Skeletal muscle tissue (tissue), 4 donors: ENCODE measurements around the gene IFNGR2. TPM values are rescaled to one million over a fixed set of nuclear protein-coding genes. Genes with fewer than 3 reads are reported as not detected.
A peak's percentile ranks its signal among the peaks of the same experiment; 100 is the strongest.
"Not testable (repeated sequence)": the region's sequence is repeated elsewhere in the genome, so short reads cannot be mapped to it uniquely, and the experiment has no call there.

Experiments
- H3K27ac ChIP-seq: one replicate; pipeline ENCODE4 v1.7.0; 2013; ENCODE audit warnings: mild to moderate bottlenecking, low read depth, low read length, inconsistent platforms
- H3K27me3 ChIP-seq, 3 donors: one replicate each; pipeline ENCODE4 v1.7.0; 2013; ENCODE audit warnings: low read length in 3 of 3; ENCODE audit not compliant: control insufficient read depth in 3 of 3, insufficient read depth in 3 of 3
- H3K36me3 ChIP-seq, 3 donors: one replicate each; pipeline ENCODE4 v1.7.0; 2013; ENCODE audit warnings: low read length in 3 of 3; ENCODE audit not compliant: control insufficient read depth in 3 of 3, insufficient read depth in 3 of 3
- H3K4me1 ChIP-seq, 3 donors: one replicate each; pipeline ENCODE4 v1.7.0; 2013; ENCODE audit warnings: low read length in 3 of 3, mild to moderate bottlenecking in 3 of 3; ENCODE audit not compliant: control insufficient read depth in 3 of 3, insufficient read depth in 3 of 3
- H3K4me3 ChIP-seq, 3 donors: one replicate each; pipeline ENCODE4 v1.7.0; 2013; ENCODE audit warnings: low read length in 3 of 3
- H3K9ac ChIP-seq, 3 donors: one replicate each; pipeline ENCODE4 v1.7.0; 2013; ENCODE audit warnings: low read length in 3 of 3, mild to moderate bottlenecking in 3 of 3, moderate library complexity in 2 of 3, low read depth in 1 of 3
- H3K9me3 ChIP-seq, 3 donors: one replicate each; pipeline ENCODE4 v1.7.0; 2013; ENCODE audit warnings: low read length in 3 of 3; ENCODE audit not compliant: control insufficient read depth in 3 of 3
- total RNA-seq: library from RNA; depleted of rRNA; stranded (reverse); fragments of >200 nt; gene quantifications from one replicate; pipeline ENCODE4 v1.2.3, GENCODE V29; 2014
- donor health status: Osteomylitis.

Gene IFNGR2
- total RNA-seq, 1 donor from 2014 or later, result 43.8 TPM

DNA sequence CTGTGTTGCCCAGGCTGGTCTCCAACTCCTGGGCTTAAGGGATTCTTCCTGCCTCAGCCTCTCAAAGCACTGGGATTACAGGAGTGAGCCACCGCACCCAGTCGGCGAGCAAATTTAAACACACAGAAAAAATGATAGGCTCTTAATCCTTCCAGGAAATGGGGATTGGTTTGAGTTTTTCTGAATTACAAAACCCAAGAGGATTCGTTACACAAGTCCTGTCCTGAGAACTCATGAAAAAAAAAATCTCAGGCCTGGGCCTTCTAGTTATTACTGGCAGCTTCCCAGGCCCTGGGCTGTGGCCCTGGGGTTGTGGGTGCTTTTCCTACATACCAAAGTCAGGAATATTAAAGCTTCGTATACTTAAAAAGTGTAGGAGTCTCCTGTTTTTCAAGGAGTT, 6.3 kb upstream of the IFNGR2 start:
- no peaks in the 10 kb centered on the region for H3K36me3 ChIP-seq
- no peak overlapping the region for H3K27ac ChIP-seq

DNA sequence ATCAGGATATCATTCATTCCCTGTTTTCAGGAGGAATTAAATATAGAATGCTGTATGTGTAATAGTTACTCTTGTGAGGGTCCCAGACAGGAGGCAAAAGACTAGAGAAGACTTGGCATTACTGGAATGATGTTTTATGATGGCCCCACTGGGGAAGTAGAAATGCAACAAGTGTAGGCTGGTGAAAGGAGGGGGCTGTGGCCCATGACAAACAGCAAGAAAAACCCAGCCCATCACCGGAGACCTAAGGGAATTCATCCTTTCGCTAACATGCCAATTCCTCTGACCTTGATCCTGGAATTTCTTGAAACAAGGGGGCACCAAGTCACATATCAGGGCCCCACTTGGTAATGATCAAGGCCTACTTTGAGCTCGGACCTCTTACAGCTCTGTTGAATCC, 5.5 kb upstream of the IFNGR2 start:
- no peak overlapping the region for H3K9ac ChIP-seq
- H3K4me3 ChIP-seq, result no peak overlapping the region
- no peak overlapping the region for H3K27ac ChIP-seq
- H3K27me3 ChIP-seq, result no peaks in the 10 kb centered on the region
- H3K4me1 ChIP-seq, result peaks cover 0 to 5% (median 2%) of the 10 kb centered on the region in 3 donors
- no peaks in the 10 kb centered on the region for H3K36me3 ChIP-seq
- no peaks in the 10 kb centered on the region for H3K9me3 ChIP-seq

More for the DNA sequence above, 6.3 kb upstream of the IFNGR2 start:
- H3K27me3 ChIP-seq, result no peaks in the 10 kb centered on the region
- H3K9ac ChIP-seq, result no peak overlapping the region
- no peak overlapping the region for H3K4me3 ChIP-seq
- H3K9me3 ChIP-seq, result no peaks in the 10 kb centered on the region
- no peaks in the 10 kb centered on the region for H3K4me1 ChIP-seq

DNA sequence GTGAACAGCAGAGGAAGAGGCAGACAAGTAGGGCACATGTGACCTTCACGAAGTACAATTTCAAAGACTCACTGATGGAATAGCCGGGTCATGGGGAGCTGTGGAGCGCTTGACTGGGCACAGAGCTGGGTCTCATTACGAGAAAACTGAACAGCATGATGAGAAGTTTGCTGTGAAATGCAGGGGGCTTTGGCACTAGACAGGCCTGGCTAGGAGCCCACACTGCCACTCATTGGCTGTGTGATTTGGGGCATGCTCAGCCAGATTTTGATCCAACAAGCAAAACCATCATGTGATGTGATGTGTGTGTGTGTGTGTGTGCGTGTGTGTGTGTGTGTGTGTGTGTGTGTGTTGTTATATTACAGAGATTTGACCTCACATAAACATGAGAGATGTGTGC, 4.9 kb upstream of the IFNGR2 start:
- H3K4me3 ChIP-seq, result no peak overlapping the region
- H3K27ac ChIP-seq, result no peak overlapping the region
- H3K27me3 ChIP-seq, result no peaks in the 10 kb centered on the region
- peaks cover 0 to 5% (median 2%) of the 10 kb centered on the region in 3 donors for H3K4me1 ChIP-seq
- H3K9me3 ChIP-seq, result no peaks in the 10 kb centered on the region
- H3K36me3 ChIP-seq, result no peaks in the 10 kb centered on the region
- no peak overlapping the region for H3K9ac ChIP-seq

DNA sequence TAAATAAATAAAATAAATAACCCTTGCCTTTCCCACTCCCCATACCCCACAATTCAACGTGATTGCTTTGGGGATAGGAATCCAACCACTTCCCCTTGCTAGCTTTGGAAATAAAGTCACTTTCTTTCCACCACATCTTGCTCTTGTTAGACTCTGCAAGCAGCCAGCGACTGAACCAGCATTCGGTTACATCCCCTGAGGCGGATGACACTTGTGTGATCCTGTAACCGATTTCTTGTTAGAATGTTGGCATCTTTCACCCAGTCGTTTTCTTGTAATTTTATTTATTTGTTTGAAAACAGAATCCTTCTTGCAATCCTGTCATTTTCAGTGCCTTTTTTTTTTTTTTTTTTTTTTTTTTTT, 1.6 kb upstream of the IFNGR2 start:
- H3K9me3 ChIP-seq, result no peaks in the 10 kb centered on the region
- no peak overlapping the region for H3K4me3 ChIP-seq
- no peaks in the 10 kb centered on the region for H3K27me3 ChIP-seq
- H3K9ac ChIP-seq, result no peak overlapping the region
- H3K36me3 ChIP-seq, result no peaks in the 10 kb centered on the region
- H3K27ac ChIP-seq, result peak overlapping the region; percentile 70
- H3K4me1 ChIP-seq, result peaks cover 8 to 16% (median 14%) of the 10 kb centered on the region in 3 donors

DNA sequence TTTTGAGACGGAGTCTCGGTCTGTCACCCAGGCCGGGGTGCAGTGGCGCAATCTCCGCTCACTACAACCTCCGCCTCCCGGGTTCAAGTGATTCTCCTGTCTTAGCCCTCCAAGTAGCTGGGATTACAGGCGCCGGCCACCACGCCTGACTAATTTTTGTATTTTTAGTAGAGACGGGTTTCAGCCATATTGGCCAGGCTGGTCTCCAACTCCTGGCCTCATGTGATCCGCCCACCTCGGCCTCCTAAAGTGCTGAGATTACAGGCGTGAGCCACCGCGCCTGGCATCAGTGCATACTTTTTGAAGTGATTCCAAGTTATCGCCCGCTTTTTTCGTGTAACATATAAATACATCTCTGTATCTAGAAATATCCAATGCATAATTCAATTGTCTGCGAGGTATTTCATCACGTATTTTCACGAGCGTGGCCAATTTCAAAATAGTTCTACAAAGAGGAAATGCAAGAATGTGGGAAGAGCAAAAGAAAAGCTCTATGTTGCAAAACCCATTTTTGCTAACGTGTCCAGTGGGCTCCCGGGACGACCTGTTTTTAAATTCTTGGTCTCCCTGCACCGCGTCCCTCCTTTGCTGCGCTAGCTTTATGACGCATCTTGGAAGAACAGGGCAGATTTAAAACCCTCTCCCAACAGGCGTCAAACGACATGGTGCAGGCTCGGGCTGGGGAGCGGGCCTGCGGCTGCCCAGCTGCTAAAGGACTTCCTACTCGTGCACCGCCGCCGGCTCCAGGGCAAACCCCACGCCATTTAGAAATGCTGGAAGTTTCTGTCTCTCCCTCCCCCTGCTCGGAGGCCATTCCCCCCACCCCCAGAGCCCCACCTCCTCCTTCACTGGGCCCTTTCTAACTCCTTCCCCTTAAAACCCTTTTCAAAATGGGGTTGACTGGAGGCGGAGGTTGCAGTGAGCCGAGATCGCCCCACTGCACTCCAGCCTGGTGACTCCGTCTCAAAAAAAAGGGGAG, 923 bp upstream of the IFNGR2 start:
- peak overlapping the region; percentile 70 for H3K27ac ChIP-seq
- H3K27me3 ChIP-seq, result no peaks in the 10 kb centered on the region
- H3K4me1 ChIP-seq, result peaks cover 8 to 21% (median 14%) of the 10 kb centered on the region in 3 donors

DNA sequence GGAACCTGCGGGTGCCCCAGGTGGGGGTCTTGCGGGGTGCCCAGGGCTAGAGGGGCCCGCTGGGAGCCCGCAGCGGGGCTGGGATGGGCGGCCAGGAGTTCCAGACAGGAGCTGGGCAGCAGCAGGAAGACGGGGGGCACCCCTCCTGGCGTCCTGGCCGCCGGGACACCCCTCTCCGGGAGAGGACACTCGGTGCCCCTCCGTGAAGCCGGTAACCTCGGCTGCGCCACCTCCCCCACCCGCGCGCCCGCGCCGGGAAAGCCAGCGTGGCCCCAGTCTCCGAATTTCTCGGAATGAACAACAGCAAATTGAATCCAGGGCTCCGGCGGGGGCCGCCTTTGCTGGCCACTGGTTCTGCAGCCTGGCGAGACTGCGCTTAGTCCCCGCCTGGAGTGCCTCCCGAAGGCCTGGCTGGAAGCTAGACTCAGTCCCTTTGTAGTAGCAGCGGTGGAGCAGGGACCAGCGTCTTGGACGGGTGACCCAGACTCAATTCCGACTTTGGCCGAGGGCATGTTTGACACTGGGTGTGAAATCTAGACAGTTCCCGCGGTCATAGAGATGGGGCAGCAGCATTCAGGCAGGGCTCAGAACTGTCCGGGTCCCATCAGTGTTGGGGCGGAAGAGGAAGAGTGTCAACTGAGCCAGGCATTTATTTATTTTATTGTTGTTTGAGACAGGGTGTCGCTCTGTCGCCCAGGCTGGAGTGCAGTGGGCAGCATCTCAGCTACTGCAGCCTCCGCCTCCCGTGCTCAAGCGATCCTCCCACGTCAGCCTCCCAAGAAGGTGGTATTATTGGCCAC, 773 bp downstream of the IFNGR2 start:
- Histone ChIP-seq H3K27me3 (no peaks in the 10 kb centered on the region), H3K4me3 (peak overlapping the region; percentile 62 to 81 (median 78)), H3K27ac (peak overlapping the region; percentile 91), H3K9me3 (no peaks in the 10 kb centered on the region), H3K4me1 (peaks cover 8 to 21% (median 14%) of the 10 kb centered on the region in 3 donors), H3K36me3 (no peaks in the 10 kb centered on the region), H3K9ac (peak overlapping the region; percentile 40 to 88 (median 87))

More for the DNA sequence above, 923 bp upstream of the IFNGR2 start:
- Histone ChIP-seq H3K4me3 (peak overlapping the region; percentile 23 to 81 (median 78)), H3K9me3 (no peaks in the 10 kb centered on the region), H3K36me3 (no peaks in the 10 kb centered on the region), H3K9ac (peak overlapping the region in 2 of 3 donors; percentile 43 to 57)

DNA sequence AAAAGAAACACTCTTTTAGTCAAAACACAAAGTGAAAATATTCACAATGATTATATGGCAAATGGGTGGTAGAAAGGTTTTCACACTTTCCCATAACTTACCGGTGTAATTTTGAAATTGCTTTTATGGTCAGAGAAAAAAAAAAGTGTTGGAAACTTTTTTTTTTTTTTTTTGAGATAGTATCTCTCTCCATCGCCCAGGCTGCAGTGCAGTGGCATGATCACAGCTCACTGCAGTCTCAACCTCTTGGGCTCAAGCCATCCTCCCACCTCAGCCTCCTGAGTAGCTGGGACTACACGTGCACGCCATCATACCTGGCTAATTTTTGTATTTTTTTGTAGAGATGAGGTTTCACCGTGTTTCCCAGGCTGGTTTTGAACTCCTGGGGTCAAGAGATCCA, 3.3 kb downstream of the IFNGR2 start:
- no peak overlapping the region for H3K27ac ChIP-seq
- H3K4me3 ChIP-seq, result no peak overlapping the region
- H3K9me3 ChIP-seq, result no peaks in the 10 kb centered on the region
- peaks cover 8 to 21% (median 14%) of the 10 kb centered on the region in 3 donors for H3K4me1 ChIP-seq
- no peak overlapping the region for H3K9ac ChIP-seq
- H3K36me3 ChIP-seq, result peaks cover 0 to 7% (median 5%) of the 10 kb centered on the region in 3 donors
- H3K27me3 ChIP-seq, result no peaks in the 10 kb centered on the region

DNA sequence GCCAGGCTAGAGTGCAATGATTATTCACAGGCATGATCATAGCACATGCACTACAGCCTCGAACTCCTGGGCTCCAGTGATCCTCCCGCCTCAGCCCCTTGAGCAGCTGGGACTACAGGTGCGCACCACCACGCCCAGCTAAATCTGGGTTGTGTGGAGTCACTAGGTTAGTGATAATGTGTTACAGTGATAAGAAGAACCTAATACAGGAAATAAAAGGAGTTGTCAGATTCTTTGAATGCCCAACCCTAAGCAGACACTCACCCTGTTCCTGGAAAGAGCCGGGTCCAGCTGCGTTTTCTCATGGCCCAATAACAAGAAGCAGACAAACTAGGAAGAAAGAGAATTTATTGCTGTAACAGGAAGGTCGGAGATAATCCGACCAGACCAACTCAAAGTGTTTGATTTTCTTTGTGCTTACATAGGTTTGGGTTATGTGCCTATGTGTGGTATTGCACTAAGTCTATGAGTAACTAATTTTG, 8.8 kb downstream of the IFNGR2 start:
- peaks cover 3 to 4% (median 3%) of the 10 kb centered on the region in 3 donors for H3K4me1 ChIP-seq
- no peak overlapping the region for H3K27ac ChIP-seq

DNA sequence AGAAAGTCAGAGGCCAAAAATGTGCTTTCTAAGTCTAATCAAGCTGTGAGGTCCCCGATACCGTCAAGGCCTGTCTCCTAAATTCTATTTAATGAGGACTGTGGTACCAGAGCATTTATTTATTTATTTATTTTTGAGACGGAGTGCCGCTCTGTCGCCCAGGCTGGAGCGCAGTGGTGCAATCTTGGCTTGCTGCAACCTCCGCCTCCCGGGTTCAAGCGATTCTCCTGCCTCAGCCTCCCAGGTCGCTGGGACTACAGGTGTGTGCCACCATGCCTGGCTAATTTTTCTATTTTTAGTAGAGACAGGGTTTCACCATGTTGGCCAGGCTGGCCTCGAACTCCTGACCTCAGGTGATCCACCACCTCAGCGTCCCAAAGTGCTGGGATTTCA, 9.2 kb downstream of the IFNGR2 start:
- not testable (repeated sequence) for H3K27ac ChIP-seq, H3K27me3 ChIP-seq, H3K9me3 ChIP-seq, H3K9ac ChIP-seq, H3K4me1 ChIP-seq, H3K4me3 ChIP-seq
- peaks cover 10 to 29% (median 19%) of the 10 kb centered on the region in 3 donors for H3K36me3 ChIP-seq

More for the DNA sequence above, 8.8 kb downstream of the IFNGR2 start:
- H3K9ac ChIP-seq, result no peak overlapping the region
- peaks cover 10 to 29% (median 19%) of the 10 kb centered on the region in 3 donors for H3K36me3 ChIP-seq
- H3K9me3 ChIP-seq, result no peaks in the 10 kb centered on the region
- H3K4me3 ChIP-seq, result no peak overlapping the region
- H3K27me3 ChIP-seq, result no peaks in the 10 kb centered on the region
